ENCODE data around the gene SELENOV. TPM values are rescaled to one million over a fixed set of nuclear protein-coding genes. Genes with fewer than 3 reads are reported as not detected.
A peak's percentile ranks its signal among the peaks of the same experiment; 100 is the strongest.

SELENOV gene
- total RNA-seq, 4 donors from 2014 or later: not detected

DNA sequence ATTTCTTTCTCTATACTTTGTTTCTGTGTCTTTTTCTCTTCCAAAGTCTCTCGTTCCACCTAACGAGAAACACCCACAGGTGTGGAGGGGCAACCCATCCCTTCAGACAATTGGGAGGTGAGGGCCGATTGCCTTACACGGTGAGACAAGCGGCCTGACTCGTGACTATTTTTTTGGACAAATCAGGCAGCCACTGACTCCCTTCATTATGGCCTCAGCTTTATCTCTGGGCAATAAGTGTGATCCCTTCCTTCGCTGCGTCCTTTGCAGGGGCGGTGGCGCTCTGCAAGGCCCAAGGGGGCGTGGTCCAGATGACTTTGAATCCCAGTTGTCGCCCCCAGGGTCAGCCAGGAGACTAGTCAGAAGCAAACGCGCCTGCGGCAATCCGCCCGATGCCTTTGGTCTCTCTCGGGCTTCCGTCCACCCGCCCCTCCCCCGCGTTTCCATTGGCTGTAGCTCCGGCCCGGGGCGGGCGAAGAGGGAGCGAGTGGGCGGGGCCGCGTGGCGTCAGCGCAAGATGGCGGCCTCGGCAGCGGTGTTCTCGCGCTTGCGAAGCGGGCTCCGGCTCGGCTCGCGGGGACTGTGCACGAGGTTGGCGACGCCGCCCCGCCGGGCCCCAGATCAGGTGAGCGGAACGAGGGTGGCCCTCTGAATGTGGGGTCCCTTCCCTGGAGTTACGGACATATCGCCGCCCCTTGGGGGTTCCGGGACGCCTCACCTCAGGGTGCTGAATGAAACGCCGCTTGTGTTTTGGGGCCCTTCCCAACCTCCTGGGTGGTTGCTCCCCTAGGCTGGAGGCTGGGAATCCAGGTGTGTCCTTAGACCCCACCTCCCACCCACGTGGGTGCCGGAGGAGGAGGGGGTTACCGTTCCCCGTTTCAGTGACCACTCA is 34.4 kb upstream of the SELENOV start, which contains the start of gene TIMM50:
Gene TIMM50, plus strand, starts transcription at position 502 of the 892 bp plus-strand sequence. Its CDS starts 16 bp downstream, at position 518.
- H3K27ac ChIP-seq: peak within 1 kb of the TSS; percentile 88 to 95 (median 92)
- H3K36me3 ChIP-seq: peaks cover 0 to 33% of the 10 kb centered on the region in 2 donors
- DNase-seq: peak; percentile 91 to 97
- peaks cover 11% of the 10 kb centered on the region in 2 donors for H3K4me1 ChIP-seq
- peak; percentile 97 to 98 for ATAC-seq
- TF ChIP-seq, protein P1, sequence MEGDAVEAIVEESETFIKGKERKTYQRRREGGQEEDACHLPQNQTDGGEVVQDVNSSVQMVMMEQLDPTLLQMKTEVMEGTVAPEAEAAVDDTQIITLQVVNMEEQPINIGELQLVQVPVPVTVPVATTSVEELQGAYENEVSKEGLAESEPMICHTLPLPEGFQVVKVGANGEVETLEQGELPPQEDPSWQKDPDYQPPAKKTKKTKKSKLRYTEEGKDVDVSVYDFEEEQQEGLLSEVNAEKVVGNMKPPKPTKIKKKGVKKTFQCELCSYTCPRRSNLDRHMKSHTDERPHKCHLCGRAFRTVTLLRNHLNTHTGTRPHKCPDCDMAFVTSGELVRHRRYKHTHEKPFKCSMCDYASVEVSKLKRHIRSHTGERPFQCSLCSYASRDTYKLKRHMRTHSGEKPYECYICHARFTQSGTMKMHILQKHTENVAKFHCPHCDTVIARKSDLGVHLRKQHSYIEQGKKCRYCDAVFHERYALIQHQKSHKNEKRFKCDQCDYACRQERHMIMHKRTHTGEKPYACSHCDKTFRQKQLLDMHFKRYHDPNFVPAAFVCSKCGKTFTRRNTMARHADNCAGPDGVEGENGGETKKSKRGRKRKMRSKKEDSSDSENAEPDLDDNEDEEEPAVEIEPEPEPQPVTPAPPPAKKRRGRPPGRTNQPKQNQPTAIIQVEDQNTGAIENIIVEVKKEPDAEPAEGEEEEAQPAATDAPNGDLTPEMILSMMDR (IDR thresholded peaks at IDR 0.05 in 4 of 5, conservative IDR thresholded peaks at IDR 0.05 in 1 of 5): no peak
- TF ChIP-seq POLR2A (IDR thresholded peaks at IDR 0.05): peak; percentile 44 to 71
- H3K4me3 ChIP-seq: peak within 1 kb of the TSS; percentile 92 to 100 (median 99)
- no peaks in the 10 kb centered on the region for H3K9me3 ChIP-seq
- intact Hi-C loops (cut with DNase I; ENCODE audit: low total_unique reads): loop anchor here (1.0 to 5.0 kb wide), 4 partner anchors 33 to 356 kb away; partner anchors contain the start of genes EID2B, PAK4 and SAMD4B
- in situ Hi-C loops (cut with MboI; ENCODE audit: low sequenced_read_pairs in 4 of 4): no loop called here
- H3K27me3 ChIP-seq: no peaks in the 10 kb centered on the region

DNA sequence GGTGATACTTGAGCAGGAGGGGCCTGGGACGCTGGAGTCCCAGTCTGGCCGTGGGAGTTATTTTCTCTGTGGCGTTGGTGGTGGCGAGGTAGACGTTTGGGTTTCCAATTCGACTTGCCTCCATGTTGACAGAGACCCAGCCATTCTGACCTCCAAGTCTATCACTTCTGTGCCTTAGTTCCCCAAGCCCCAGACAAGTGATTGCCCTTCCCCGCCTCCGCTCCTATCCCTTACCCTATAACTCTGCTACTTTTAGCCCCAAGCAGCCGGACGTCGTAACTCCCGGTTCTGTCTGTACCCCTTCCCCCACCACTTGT is 33.8 kb upstream of the SELENOV start:
- Histone ChIP-seq H3K27me3 (no peaks in the 10 kb centered on the region), H3K4me1 (peaks cover 11% of the 10 kb centered on the region in 2 donors), H3K4me3 (peak overlapping the region; percentile 92 to 100 (median 99)), H3K36me3 (peaks cover 0 to 32% of the 10 kb centered on the region in 2 donors), H3K9me3 (no peaks in the 10 kb centered on the region), H3K27ac (peak overlapping the region; percentile 88 to 95 (median 92))
- intact Hi-C loops (cut with DNase I; ENCODE audit: low total_unique reads) (loop anchor here (1.0 to 5.0 kb wide), 4 partner anchors 34 to 356 kb away; partner anchors contain the start of genes EID2B, PAK4 and SAMD4B), in situ Hi-C loops (cut with MboI; ENCODE audit: low sequenced_read_pairs in 4 of 4) (no loop called here)
- DNase-seq: no peak
- TF ChIP-seq, protein P1 (IDR thresholded peaks at IDR 0.05 in 4 of 5, conservative IDR thresholded peaks at IDR 0.05 in 1 of 5): no peak
- TF ChIP-seq POLR2A (IDR thresholded peaks at IDR 0.05): no peak
- peak in 1 of 2 donors; percentile 3 for ATAC-seq

DNA sequence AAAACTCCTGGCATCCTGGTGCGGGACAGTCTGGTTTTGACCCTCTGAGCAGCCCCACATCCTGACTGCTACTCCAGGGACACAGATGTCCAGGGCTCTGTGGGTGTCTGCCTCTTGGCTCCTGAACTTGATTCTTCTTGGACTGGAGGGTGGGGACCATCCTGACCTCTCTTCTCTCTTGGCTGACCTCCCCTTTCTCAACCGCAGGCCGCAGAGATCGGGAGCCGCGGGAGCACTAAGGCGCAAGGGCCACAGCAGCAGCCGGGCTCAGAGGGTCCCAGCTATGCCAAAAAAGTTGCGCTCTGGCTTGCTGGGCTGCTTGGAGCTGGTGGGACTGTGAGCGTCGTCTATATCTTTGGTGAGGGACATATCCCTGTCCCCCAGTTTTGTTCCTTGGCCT is 33.3 kb upstream of the SELENOV start:
- intact Hi-C loops (cut with DNase I; ENCODE audit: low total_unique reads): loop anchor here (1.0 to 5.0 kb wide), 4 partner anchors 34 to 357 kb away; partner anchors contain the start of genes EID2B, PAK4 and SAMD4B
- ATAC-seq (no peak), DNase-seq (no peak)
- H3K4me3 ChIP-seq: peak overlapping the region; percentile 92 to 100 (median 99)
- peaks cover 0 to 34% of the 10 kb centered on the region in 2 donors for H3K36me3 ChIP-seq
- peak overlapping the region in 3 of 4 donors; percentile 88 to 92 (median 91) for H3K27ac ChIP-seq
- in situ Hi-C loops (cut with MboI; ENCODE audit: low sequenced_read_pairs in 4 of 4): no loop called here
- H3K4me1 ChIP-seq: peaks cover 11% of the 10 kb centered on the region in 2 donors
- no peaks in the 10 kb centered on the region for H3K27me3 ChIP-seq
- TF ChIP-seq, protein P1 (IDR thresholded peaks at IDR 0.05 in 4 of 5, conservative IDR thresholded peaks at IDR 0.05 in 1 of 5): no peak
- no peak for TF ChIP-seq POLR2A (IDR thresholded peaks at IDR 0.05)
- H3K9me3 ChIP-seq: no peaks in the 10 kb centered on the region

DNA sequence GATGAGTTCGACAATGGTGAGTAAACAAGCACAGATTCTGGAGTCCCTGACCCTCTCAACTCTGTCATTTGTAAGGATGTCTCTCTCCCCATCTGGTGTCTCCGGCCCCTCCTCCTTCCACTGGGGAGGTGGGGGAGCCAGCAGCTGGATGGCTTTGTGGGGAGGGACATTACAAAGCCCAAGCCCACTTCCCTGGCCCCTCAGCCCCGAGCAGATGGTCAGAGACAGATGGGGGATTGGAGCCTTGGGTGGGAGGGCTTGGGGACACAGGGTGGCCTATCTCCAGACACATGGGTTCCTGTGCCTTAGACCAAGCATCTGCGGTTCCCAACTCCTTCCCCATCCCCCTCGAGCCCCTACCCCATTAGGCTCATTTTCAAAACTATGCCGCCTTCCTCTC is 31.8 kb upstream of the SELENOV start:
- in situ Hi-C loops (cut with MboI; ENCODE audit: low sequenced_read_pairs in 4 of 4): no loop called here
- Histone ChIP-seq H3K27me3 (no peaks in the 10 kb centered on the region), H3K4me1 (peaks cover 11% of the 10 kb centered on the region in 2 donors), H3K4me3 (no peak overlapping the region), H3K27ac (no peak overlapping the region), H3K9me3 (no peaks in the 10 kb centered on the region), H3K36me3 (peaks cover 0 to 49% of the 10 kb centered on the region in 2 donors)
- no peak for ATAC-seq
- DNase-seq: no peak
- intact Hi-C loops (cut with DNase I; ENCODE audit: low total_unique reads): loop anchor here (5.0 kb wide), 1 partner anchor 141 kb away; the partner anchor contains the start of gene SAMD4B
- TF ChIP-seq, protein P1 (IDR thresholded peaks at IDR 0.05 in 4 of 5, conservative IDR thresholded peaks at IDR 0.05 in 1 of 5): no peak
- TF ChIP-seq POLR2A (IDR thresholded peaks at IDR 0.05): no peak
